Testis (tissue), 2 donors: Measurements from ENCODE around the gene PPP1R9A.

Experiments used
- CTCF ChIP-seq, 3 experiments: fragments of 450-650 bp in 2 of 3; fragments of 200-600 bp in 1 of 3; sonication (generic) in 1 of 3; IDR thresholded peaks; one replicate each; pipeline ENCODE4 v1.5.1; 2016 to 2019; ENCODE audit warnings: antibody characterized with exemption in 3 of 3, mild to moderate bottlenecking in 2 of 3, moderate library complexity in 1 of 3
- POLR2A ChIP-seq: fragments of 450-650 bp; IDR thresholded peaks from one replicate; pipeline ENCODE4 v1.6.1; 2017; ENCODE audit warnings: antibody characterized with exemption, mild to moderate bottlenecking, moderate library complexity

DNA sequence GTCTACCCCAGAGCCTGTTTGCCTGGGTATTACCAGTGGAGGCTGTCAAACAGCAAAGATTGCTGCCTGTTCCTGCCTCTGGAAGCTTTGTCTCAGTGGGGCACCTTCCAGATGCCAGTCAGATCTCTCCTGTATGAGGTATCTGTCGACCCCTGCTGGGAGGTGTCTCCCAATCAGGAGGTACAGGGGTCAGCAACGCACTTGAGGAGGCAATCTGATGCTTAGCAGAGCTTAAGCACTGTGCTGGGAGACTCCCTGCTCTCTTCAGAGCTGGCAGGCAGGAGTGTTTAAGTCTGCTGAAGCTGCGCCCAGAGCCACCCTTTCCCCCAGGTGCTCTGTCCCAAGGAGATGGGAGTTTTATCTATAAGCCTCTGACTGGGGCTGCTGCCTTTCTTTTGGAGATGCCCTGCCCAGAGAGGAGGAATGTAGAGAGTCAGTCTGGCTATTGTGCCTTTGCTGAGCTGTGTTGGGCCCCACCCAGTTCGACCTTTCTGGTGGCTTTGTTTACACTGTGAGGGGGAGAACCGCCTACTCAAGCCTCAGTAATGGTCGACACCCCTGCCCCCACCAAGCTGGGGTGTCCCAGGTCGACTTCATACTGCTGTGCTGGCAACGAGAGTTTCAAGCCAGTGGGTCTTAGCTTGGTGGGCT lies 62.2 kb downstream of the PPP1R9A start:
- TF ChIP-seq CTCF (IDR thresholded peaks at IDR 0.05): no peak
- no peak for TF ChIP-seq POLR2A
